Limb (tissue), 2 donors: Measurements from ENCODE around the gene ZFX.

ENCODE experiments used
- DNase-seq, 2 donors: peaks; one replicate each; pipeline ENCODE4 v3.0.0-alpha.2; 2016; ENCODE audit errors: extremely low spot score in 2 of 2

ZFX gene

GRCh38 chrX:24235084-24235710 lies 85.7 kb downstream of the ZFX start:
- no peak for DNase-seq

- DNase-seq = no peak
Measured at GRCh38 chrX:24241822-24242648, 92.5 kb downstream of the ZFX start.

- DNase-seq = peak in 1 of 2 donors; percentile 30
Measured at GRCh38 chrX:24242649-24243175, 93.2 kb downstream of the ZFX start.

- DNase-seq = no peak
Measured at GRCh38 chrX:24243188-24243587, 93.7 kb downstream of the ZFX start.

- DNase-seq = peak in 1 of 2 donors; percentile 8
Measured at GRCh38 chrX:24243692-24244091, 94.2 kb downstream of the ZFX start.

GRCh38 chrX:24245202-24245601 lies 95.7 kb downstream of the ZFX start:
- no peak for DNase-seq

- DNase-seq = no peak
Measured at GRCh38 chrX:24248042-24248441, 98.5 kb downstream of the ZFX start.

GRCh38 chrX:24253030-24253429 lies 103.5 kb downstream of the ZFX start:
- no peak for DNase-seq

GRCh38 chrX:24253469-24253868 lies 103.9 kb downstream of the ZFX start:
- no peak for DNase-seq

- DNase-seq = no peak
Measured at GRCh38 chrX:24257011-24257410, 107.5 kb downstream of the ZFX start.

GRCh38 chrX:24259544-24260240 lies 110.2 kb downstream of the ZFX start:
- peak in 1 of 2 donors; percentile 63 for DNase-seq

GRCh38 chrX:24260842-24261550 lies 111.5 kb downstream of the ZFX start:
- peak in 1 of 2 donors; percentile 12 for DNase-seq

- DNase-seq = no peak
Measured at GRCh38 chrX:24262309-24262708, 112.8 kb downstream of the ZFX start.

- DNase-seq = no peak
Measured at GRCh38 chrX:24264383-24264782, 114.9 kb downstream of the ZFX start.
